CD4-positive, alpha-beta T cell (primary cell): ENCODE data around the gene ASS1. TPM values are rescaled to one million over a fixed set of nuclear protein-coding genes. Genes with fewer than 3 reads are reported as not detected.

Experiments used
- ATAC-seq: fragments of 200-7000 bp; cut with Tn5 transposase; one replicate; pipeline ENCODE4 v1.10.0; 2022; ENCODE audit warnings: mild to moderate bottlenecking; ENCODE audit not compliant: poor library complexity
- CTCF ChIA-PET: fragments of 350-600 bp; sonication (Branson Sonifier 250); formaldehyde crosslinking; loops from one replicate; lab custom pipeline; 2021; ENCODE audit warnings: antibody characterized with exemption, inconsistent platforms; lab: Charles Lee
- POLR2A ChIA-PET: fragments of 350-600 bp; sonication (Branson Sonifier 250); formaldehyde crosslinking; loops from one replicate; lab custom pipeline; 2021; ENCODE audit warnings: antibody characterized with exemption, inconsistent platforms; lab: Charles Lee
- DNase-seq, 14 experiments: peaks; one replicate each; pipeline ENCODE4 v3.0.0-alpha.2; 2013 to 2020; ENCODE audit warnings: mixed read lengths in 2 of 14
- H3K27ac ChIP-seq, 2 donors: one replicate each; pipeline versions ENCODE4 v1.5.1 to v1.7.0; 2013; ENCODE audit warnings: low read length in 2 of 2, low read depth in 1 of 2, mild to moderate bottlenecking in 1 of 2
- H3K27me3 ChIP-seq, 2 experiments: 1 replicate in 1 of 2; 2 replicates in 1 of 2; pipeline versions ENCODE4 v1.6.1 to v1.7.0; 2013; ENCODE audit warnings: low read length in 2 of 2, control low read depth in 1 of 2, mild to moderate bottlenecking in 1 of 2, moderate library complexity in 1 of 2; ENCODE audit not compliant: insufficient read depth in 2 of 2, control insufficient read depth in 1 of 2
- H3K36me3 ChIP-seq: one replicate; pipeline ENCODE4 v1.6.1; 2013; ENCODE audit warnings: low read length, control low read depth; ENCODE audit not compliant: insufficient read depth
- H3K4me1 ChIP-seq: one replicate; pipeline ENCODE4 v1.6.1; 2013; ENCODE audit warnings: low read length, control low read depth; ENCODE audit not compliant: insufficient read depth
- H3K4me3 ChIP-seq: one replicate; pipeline ENCODE4 v1.5.1; 2013; ENCODE audit warnings: mild to moderate bottlenecking, low read length, moderate library complexity
- H3K9me3 ChIP-seq, 2 experiments: 1 replicate in 1 of 2; 2 replicates in 1 of 2; pipeline versions ENCODE4 v1.6.1 to v1.7.0; 2013; ENCODE audit warnings: low read length in 2 of 2, mild to moderate bottlenecking in 2 of 2, control low read depth in 1 of 2, moderate library complexity in 1 of 2; ENCODE audit not compliant: control insufficient read depth in 1 of 2, insufficient read depth in 1 of 2
- H3K27ac Mint-ChIP-seq: one replicate; pipeline ENCODE4 v1.8.0; 2020; ENCODE audit warnings: mixed read lengths
- H3K27me3 Mint-ChIP-seq: one replicate; pipeline ENCODE4 v1.8.0; 2021; ENCODE audit warnings: mixed read lengths
- H3K36me3 Mint-ChIP-seq: one replicate; pipeline ENCODE4 v1.8.0; 2021; ENCODE audit warnings: low read depth, mixed read lengths
- H3K4me1 Mint-ChIP-seq: one replicate; pipeline ENCODE4 v1.8.0; 2021; ENCODE audit warnings: low read depth, mixed read lengths
- H3K4me3 Mint-ChIP-seq: one replicate; pipeline ENCODE4 v1.8.0; 2020; ENCODE audit warnings: mild to moderate bottlenecking, mixed read lengths
- H3K9me3 Mint-ChIP-seq: one replicate; pipeline ENCODE4 v1.8.0; 2020; ENCODE audit warnings: mixed read lengths
- intact Hi-C, 2 experiments: fragments of 100-400 bp; cut with DNase I in 1 of 2; cut with micrococcal nuclease in 1 of 2; formaldehyde crosslinking; loops; one replicate each; pipeline versions ENCODE4 v1.15.1 to v1.9.0; 2023 to 2025; cut with DNase I, micrococcal nuclease
- total RNA-seq, 174 experiments: library from RNA in 2 of 174; stranded (reverse) in 2 of 174; gene quantifications; one replicate each; pipeline ENCODE4 v1.2.3 and lab custom pipeline; 2021 to 2026
- TF ChIP-seq, protein P1 (sequence below): fragments of 200-600 bp; IDR thresholded peaks from one replicate; pipeline ENCODE4 v1.8.0; 2022; ENCODE audit warnings: antibody characterized with exemption, mild to moderate bottlenecking

The ASS1 gene
- total RNA-seq, 2 experiments from 2014 or later: not detected

DNA sequence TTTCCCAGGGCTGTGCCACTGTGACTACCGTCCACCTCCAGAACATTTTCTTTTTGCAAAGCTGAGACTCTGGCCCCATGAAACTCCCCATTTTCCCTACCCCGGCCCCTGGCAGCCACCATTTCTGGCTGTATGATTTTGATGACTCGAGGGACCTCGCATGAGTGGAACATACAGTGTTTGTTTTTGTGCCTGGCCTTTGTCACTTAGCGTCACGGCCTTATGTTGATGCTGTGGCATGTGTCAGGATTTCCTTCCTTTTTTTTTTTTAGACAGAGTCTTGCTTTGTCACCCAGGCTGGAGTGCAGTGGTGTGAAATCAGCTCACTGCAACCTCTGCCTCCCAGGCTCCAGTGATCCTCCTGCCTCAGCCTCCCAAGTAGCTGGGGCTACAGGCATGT, 42.7 kb downstream of the ASS1 start:
- no peaks in the 10 kb centered on the region for H3K9me3 ChIP-seq
- no peaks in the 10 kb centered on the region for H3K9me3 Mint-ChIP-seq
- TF ChIP-seq, protein P1, sequence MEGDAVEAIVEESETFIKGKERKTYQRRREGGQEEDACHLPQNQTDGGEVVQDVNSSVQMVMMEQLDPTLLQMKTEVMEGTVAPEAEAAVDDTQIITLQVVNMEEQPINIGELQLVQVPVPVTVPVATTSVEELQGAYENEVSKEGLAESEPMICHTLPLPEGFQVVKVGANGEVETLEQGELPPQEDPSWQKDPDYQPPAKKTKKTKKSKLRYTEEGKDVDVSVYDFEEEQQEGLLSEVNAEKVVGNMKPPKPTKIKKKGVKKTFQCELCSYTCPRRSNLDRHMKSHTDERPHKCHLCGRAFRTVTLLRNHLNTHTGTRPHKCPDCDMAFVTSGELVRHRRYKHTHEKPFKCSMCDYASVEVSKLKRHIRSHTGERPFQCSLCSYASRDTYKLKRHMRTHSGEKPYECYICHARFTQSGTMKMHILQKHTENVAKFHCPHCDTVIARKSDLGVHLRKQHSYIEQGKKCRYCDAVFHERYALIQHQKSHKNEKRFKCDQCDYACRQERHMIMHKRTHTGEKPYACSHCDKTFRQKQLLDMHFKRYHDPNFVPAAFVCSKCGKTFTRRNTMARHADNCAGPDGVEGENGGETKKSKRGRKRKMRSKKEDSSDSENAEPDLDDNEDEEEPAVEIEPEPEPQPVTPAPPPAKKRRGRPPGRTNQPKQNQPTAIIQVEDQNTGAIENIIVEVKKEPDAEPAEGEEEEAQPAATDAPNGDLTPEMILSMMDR: no peak
- no peaks in the 10 kb centered on the region for H3K36me3 ChIP-seq
- no peaks in the 10 kb centered on the region for H3K4me1 ChIP-seq
- ChIA-PET POLR2A (no interaction called here), CTCF (no interaction called here)
- no peak overlapping the region for H3K27ac ChIP-seq
- peaks cover 24% of the 10 kb centered on the region for H3K27me3 Mint-ChIP-seq
- no peak overlapping the region for H3K27ac Mint-ChIP-seq
- no peak overlapping the region for H3K4me3 Mint-ChIP-seq
- no peak for DNase-seq
- H3K4me3 ChIP-seq: no peak overlapping the region
- H3K27me3 ChIP-seq: peaks cover 8 to 14% of the 10 kb centered on the region in 2 experiments
- intact Hi-C loops: no loop called here
- no peaks in the 10 kb centered on the region for H3K4me1 Mint-ChIP-seq
- ATAC-seq: no peak
- no peaks in the 10 kb centered on the region for H3K36me3 Mint-ChIP-seq

DNA sequence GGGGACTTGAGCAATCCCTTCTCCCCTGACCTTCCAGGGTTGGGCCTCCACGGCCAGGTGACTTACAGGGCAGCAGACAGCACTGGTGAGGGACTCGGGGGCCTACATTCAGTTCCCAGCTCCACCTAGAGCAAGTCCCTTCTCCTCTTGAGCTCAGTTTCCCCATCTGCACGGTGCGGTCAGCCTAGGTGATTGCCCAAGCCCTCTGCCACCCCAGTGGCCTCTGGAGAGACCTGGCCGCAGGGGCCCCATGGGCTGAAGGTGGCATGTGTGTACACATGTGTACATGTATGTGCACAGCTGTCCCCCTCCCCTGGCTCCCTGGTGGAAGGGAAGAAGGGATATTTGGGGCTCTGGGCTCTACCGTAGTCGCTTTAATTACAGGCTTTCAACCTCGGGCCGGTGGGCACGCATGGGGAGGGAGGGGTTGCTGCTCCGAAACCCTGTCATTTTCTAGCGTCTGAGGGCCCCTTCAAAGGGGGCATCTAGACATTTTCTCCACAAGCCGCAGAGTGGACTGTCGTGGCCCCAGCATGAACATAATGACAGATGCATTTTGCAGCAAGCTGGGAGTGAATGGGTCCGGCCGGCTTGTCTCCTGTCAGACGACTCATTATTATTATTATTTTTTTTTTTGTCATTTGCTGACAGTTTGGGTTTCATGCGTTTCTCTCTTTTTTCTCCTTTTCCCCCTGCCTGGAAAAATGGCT, 44.0 kb downstream of the ASS1 start:
- H3K4me3 Mint-ChIP-seq: no peak overlapping the region
- Histone ChIP-seq H3K27ac (no peak overlapping the region), H3K27me3 (peaks cover 9 to 16% of the 10 kb centered on the region in 2 experiments), H3K36me3 (no peaks in the 10 kb centered on the region), H3K4me3 (no peak overlapping the region), H3K4me1 (no peaks in the 10 kb centered on the region), H3K9me3 (no peaks in the 10 kb centered on the region)
- ChIA-PET CTCF (no interaction called here), POLR2A (no interaction called here)
- no peak overlapping the region for H3K27ac Mint-ChIP-seq
- intact Hi-C loops: no loop called here
- no peaks in the 10 kb centered on the region for H3K36me3 Mint-ChIP-seq
- no peak for ATAC-seq
- DNase-seq: no peak
- no peaks in the 10 kb centered on the region for H3K4me1 Mint-ChIP-seq
- peaks cover 17% of the 10 kb centered on the region for H3K27me3 Mint-ChIP-seq
- no peaks in the 10 kb centered on the region for H3K9me3 Mint-ChIP-seq
- TF ChIP-seq, protein P1: no peak

DNA sequence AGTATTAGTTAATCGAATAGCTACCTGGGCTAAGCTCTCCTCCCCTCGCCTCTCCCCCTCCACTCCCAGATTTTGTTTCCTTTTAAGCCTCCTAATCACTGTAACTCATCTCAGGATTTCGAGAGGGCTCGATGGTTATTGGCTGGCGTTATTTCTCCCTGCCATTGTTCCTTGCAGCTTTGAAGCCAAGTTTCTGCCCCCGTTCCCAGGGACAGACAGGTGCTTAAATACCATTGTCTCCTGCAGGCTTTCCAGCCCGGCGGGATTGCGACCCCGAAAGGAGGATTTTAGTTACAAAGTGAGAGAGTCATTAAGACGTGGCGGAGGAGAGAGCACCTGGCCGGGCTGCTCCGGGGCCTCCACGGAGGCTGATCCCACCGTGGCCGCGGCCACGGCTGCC, 46.2 kb downstream of the ASS1 start:
- DNase-seq: no peak
- Histone ChIP-seq H3K27ac (no peak overlapping the region), H3K4me3 (no peak overlapping the region), H3K36me3 (no peaks in the 10 kb centered on the region), H3K27me3 (peaks cover 5 to 9% of the 10 kb centered on the region in 2 experiments), H3K9me3 (peaks cover 0 to 10% of the 10 kb centered on the region in 2 experiments), H3K4me1 (no peaks in the 10 kb centered on the region)
- Mint-ChIP-seq H3K9me3 (peaks cover 3% of the 10 kb centered on the region), H3K36me3 (no peaks in the 10 kb centered on the region), H3K4me1 (no peaks in the 10 kb centered on the region), H3K4me3 (no peak overlapping the region), H3K27me3 (peaks cover 8% of the 10 kb centered on the region), H3K27ac (no peak overlapping the region)
- POLR2A ChIA-PET: no interaction called here
- intact Hi-C loops: no loop called here
- TF ChIP-seq, protein P1: no peak
- no peak for ATAC-seq
- CTCF ChIA-PET: no interaction called here
